CD4-positive, alpha-beta T cell treated with Interleukin-4 for 4 hours (primary cell): ENCODE measurements around the gene TGFBR3L.
"Not testable (repeated sequence)": the region's sequence is repeated elsewhere in the genome, so short reads cannot be mapped to it uniquely, and the experiment has no call there.

Experiments used
- DNase-seq: peaks from one replicate; pipeline ENCODE4 v3.0.0-alpha.2; 2020

The TGFBR3L gene

DNA sequence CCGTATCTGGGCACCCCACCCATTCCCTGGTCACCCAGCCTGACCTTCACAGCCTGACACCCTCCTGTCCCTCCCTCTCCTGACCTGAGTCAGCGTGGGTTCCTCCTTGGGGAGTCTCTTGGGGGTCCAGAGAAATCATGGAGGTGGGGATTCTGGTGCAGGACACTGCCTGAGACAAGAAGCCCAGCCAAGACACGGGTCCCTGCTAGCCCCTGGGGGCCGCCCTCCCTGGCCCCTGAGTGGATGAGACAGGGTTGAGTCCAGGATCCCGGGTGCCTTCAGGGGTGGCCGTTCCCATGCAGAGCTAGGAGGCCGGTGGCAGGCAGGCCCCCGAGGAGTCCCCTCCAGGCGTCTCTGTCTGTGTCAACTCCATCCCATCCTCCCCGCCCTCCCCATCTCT, 9.4 kb upstream of the TGFBR3L start:
- no peak for DNase-seq

DNA sequence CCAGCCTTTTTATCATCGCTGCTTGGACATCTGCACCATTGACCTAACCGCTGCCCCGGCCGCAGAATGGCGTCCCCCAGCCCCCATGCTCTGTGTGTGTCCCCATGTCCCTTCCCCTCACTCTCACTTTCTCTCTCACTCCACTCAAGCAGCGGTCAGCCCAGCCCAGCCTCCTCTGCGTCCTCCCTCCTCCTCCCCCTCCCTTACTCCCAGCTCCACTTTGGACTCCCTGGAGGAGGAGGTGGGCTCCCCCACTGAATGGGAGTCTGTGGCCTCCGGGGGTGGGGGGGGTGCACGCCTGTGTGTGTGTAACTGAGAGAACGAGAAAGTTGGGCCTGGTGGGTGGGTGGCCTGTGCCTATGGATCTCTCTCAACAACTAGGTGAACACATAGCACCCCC, 8.8 kb upstream of the TGFBR3L start:
- no peak for DNase-seq

DNA sequence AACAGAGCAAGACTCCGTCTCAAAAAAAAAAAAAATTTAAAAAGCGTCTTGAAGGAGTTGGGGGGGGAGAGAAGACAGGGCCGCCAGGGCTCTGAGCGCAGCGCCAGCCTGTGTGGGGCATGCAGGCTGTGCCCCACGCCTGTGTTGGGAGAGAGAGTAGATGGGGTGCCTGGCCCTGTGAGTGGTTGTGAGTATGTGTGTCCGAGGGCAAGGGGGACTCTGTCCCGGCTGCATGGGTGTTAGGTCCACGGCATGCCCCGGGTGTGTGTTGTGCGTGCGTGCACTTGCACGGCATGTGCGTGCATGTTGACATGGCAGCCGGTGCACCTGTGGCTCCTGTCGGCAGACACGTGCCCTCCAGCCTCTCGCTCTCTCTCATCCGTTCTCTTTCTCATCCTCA, 7.5 kb upstream of the TGFBR3L start:
- DNase-seq: no peak

DNA sequence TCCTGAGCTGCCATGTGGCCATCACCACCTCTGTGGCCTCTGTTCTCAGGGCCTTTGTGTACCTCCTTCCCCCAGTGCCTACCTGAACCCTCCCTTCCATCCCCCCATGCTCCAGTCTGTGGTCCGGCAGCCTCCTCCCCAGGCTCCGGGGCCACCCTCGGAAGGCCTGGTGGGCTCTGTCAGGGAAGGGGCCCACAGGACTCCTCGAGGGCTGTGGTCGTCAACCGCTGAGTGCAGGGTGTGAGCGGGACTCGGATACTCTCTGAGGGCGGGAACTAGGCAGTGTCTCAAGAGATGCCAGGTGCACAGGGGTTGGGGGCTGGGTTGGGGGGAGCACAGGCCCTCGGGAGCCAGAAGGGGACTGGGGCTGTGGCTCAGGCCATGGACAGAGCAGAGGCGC, 7.1 kb upstream of the TGFBR3L start:
- no peak for DNase-seq

DNA sequence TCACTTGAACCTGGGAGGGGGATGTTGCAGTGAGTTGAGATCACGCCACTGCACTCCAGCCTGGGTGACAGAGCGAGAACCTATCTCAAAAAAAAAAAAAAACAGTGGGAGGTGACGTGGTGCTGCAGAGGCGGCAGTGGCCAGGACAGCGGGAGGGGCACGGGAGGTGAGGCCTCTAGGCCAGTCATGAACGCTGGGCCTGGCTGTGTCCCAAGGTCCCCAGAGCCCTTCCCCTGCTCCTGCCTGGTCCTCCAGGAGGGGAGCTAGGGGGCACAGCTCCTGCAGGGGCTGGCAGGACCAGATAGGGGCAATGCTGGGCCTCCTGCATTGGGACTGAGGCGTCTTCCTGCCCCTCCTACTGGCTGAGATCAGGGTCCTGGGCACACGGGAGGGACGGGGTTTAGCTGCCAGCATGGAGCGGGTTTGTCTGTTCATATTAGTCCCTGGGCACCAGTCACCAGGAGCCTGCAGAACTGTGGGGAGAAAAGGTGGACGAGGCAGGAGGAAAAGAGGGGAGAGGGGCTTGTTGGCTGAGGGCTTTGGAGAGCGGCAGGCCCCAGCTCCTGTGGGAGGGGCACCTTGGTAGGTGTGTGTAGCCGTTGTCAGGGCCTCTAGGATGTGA, 6.4 kb upstream of the TGFBR3L start:
- no peak for DNase-seq

DNA sequence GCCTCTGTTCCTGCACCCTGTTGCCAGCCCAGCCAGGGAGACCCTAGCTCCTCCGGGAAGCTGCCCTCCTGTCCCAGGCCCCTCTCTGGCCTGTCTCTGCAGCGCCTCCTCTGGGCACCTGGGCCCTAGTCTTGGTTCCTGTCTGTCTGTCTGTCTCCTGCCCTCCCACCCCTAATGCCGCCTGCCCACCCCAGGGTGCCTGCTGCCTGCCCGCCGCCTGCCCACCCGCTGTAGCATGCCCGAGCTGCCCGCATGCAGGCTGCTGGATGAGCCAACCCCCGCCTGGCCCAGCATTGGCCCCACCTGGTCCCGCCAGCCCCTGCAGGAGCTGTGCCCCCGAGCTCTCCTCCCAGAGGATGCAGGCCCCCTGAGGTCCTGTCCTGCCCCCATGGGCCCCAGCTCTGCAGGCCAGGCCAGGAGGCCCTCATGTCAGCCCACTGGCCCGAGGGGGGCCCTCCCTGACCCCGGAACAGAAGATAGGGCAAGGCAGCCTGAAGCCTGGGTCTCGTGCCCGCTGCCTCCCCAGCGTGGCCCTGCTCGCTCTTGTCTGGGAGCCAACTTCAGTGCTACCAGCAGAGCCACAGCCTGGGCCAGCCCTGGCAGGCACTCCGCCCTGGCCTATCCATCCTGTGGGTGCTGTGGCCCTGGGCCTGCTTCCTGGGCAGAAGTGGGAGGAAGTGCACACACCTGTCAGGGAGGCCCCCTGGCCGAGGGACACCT, 5.7 kb upstream of the TGFBR3L start:
- DNase-seq: no peak

DNA sequence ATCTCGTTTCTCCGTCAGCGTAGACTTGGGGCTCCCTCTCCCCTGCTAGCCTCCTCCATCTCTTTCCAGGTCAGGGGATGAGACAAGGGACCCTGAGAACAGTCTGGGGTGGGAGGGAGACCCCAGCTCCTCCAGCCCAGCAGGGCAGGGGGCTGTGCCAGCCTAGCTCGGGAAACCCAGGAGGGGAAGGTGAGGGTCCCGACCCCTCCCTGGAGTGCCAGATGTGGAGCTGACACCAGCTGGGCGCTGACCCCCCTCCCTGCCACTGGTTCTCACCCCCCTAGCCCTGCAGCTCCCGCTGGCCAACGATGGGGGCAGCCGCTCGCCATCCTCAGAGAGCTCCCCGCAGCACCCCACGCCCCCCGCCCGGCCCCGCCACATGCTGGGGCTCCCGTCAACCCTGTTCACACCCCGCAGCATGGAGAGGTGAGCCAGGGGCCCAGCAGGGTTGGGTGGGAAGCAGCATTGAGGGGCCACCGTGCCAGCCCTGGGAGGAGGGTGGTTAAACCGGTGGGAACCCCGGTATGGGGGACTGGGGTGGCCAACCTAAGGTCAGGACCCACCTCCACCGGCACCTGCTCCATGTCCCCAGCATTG, 5.1 kb upstream of the TGFBR3L start:
- DNase-seq: no peak

DNA sequence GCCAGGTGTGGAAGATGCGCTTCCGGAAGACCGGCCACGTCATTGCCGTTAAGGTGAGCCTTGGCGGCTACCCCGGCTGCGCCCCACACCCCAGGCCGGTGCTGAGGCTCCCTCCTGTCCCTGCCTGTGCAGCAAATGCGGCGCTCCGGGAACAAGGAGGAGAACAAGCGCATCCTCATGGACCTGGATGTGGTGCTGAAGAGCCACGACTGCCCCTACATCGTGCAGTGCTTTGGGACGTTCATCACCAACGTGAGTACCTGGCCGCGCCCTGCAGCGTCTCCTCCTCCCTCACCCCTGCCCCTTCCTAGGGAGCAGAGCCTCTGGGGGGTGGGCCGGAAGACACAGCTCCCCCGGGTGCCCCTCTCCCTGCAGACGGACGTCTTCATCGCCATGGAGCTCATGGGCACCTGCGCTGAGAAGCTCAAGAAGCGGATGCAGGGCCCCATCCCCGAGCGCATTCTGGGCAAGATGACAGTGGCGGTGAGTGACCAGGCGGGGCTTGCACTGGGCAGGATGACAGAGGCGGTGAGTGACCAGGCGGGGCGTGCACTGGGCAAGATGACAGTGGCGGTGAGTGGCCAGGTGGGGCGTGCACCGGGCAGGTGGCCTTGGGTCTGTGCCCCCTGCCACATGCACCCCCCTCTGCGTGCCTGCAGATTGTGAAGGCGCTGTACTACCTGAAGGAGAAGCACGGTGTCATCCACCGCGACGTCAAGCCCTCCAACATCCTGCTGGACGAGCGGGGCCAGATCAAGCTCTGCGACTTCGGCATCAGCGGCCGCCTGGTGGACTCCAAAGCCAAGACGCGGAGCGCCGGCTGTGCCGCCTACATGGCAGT, 4.1 kb upstream of the TGFBR3L start:
- no peak for DNase-seq

DNA sequence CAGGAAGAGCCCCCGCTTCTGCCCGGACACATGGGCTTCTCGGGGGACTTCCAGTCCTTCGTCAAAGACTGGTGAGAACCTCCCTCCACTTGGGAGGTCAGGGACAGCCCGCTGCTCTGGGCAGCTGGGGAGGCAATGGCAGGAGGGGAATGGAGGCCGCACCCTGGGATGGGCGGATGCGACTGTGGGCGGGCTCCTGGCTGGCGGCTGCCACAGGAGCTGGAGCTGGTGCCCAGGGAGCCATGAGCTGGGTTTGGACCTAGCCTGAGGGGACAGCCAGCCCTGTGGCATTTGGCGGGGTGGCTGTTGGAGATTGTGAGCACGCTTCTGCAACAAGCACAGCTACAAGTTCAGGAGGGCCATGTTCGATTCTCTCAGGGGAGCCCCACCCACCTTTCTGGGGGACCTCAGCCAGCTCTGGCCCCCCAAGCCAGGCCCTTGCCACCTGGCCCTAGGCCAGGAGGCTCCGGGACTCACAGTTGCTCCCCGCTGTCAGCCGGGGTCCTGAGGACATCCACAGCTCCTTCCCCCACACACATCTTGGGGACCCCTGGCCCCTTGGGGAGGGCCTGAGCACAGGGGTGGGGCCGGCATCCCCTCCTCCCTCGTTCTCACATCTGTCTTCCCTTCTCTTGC, 3.0 kb upstream of the TGFBR3L start:
- DNase-seq: no peak

DNA sequence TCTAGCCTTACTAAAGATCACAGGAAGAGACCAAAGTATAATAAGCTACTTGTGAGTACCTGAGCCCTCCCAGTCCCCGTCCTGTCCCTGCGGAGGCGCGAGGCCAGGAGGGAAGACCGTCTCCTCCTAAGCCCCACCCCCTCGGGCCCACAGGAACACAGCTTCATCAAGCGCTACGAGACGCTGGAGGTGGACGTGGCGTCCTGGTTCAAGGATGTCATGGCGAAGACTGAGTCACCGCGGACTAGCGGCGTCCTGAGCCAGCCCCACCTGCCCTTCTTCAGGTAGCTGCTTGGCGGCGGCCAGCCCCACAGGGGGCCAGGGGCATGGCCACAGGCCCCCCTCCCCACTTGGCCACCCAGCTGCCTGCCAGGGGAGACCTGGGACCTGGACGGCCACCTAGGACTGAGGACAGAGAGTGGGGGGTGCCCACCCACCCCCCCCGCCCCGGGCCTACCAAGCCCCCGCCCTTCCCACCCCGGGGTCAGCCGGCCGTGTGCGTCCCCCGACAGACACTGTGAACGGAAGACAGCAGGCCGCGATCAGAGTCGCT, 2.4 kb upstream of the TGFBR3L start:
- no peak for DNase-seq

DNA sequence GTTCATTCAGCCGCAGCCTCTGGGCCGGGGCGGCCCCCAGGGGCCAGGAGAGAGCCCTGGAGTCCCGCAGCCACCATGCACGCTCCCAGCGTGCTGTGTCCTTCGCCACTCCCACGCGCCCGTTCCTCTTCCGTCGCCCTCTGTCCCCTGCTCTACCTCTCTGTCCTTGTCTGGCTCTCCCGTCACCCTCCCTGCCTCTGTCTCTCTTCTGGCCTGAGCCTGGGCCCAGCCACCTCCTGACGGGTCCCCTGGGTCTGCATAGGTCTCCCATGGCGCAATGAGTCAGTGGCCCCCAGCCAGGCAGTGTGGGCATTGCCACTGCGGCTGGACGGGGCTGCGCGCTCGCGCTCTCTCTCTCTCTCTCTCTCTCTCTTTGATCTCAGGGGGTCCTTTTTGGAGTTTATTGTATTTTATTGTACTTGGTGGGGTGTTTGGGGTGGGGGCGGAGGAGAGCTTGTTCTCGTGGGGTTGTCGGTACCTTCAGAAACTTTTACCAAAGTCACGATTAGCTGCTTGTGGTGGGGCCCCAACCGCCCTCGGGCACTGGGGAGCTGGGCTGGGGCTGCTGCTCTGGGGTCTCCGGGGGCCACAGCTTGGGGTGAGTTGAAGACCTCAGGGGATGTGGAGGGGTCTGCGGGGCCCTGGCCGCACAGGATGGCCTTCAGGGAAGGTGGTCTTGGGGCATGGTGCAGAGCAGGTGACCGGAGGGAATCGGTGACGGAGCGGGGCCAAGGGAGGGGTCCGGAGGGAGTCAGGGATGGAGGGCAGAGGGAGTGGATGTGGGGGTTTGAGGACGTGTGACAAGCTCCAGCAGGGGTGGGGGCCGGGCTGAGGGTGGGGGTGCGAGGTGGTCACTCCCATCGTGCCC, 1.7 kb upstream of the TGFBR3L start:
- no peak for DNase-seq

DNA sequence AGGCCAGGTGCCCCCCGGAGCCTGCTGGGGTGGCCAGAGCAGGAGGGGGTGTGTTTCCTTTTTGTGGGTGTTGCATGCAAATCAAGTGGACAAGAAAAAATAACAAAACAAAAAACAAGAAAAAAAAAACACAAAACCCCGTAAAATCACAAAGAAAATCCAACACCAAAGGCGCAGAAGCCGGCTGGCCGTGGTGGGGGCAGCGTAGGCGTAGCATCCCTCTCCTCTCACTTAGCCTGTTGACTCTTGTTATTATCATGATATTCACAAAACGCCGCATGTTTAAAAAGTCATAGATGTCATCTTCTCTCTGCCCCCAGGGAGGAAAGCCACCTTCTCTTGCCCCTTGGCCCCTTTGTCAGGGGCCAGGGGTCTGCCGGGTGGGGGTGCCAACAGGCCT, 978 bp upstream of the TGFBR3L start:
- no peak for DNase-seq

DNA sequence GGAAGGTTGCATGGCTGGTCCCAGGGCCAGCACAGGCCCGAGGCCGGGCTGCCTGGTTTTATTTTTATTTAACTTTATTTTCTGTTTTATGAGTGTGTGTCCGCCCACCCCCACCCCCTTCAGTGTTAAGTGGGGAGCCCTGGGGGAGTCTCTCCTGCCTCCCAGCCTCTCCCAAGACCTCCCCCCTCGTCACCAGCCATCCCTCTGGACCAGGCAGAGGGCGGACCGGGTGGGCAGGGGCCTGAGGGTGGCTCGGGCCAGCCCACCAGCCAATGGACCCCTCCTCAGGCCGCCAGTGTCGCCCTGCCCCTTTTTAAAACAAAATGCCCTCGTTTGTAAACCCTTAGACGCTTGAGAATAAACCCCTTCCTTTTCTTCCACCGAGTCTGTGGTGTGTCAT, 531 bp upstream of the TGFBR3L start:
- no peak for DNase-seq

DNA sequence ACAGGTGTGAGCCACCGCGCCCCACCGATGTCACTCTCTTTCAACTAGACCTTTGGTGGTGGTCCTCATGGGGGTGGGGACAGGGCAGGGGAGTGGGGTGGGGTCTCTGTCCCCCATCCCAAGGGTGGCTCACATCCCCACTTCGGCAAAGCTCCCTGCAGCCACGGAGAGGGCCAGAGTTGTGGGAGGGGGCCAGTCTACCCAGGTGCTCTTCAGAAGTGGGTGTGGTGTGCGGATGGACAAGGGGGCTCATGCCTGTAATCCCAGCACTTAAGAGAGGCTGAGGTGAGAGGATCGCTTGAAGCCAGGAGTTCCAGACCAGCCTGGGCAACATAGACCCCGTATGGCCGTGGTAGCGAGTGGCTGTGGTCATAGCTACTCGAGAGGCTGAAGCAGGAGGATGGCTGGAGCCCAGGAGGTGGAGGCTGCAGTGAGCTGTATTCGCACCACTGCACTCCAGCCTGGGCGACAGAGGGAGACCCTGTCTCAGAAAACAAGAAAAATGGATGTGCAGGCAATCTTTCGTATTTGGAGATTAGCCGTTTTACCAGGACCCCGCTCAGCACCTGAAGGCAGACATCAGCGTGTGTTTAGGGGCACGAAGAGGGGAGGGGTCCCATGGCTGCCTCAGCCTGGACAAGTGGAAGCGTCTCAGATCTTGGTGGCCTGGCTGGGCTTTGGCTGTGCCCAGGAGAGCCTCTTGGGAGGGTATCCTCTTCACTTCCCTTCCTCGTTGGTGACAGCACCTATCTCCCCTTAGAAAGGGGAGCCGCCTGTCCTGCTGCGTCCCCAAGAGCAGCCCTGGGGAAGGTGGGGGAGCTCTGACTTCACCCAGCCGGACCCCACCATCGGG, 846 bp downstream of the TGFBR3L start:
- no peak for DNase-seq

DNA sequence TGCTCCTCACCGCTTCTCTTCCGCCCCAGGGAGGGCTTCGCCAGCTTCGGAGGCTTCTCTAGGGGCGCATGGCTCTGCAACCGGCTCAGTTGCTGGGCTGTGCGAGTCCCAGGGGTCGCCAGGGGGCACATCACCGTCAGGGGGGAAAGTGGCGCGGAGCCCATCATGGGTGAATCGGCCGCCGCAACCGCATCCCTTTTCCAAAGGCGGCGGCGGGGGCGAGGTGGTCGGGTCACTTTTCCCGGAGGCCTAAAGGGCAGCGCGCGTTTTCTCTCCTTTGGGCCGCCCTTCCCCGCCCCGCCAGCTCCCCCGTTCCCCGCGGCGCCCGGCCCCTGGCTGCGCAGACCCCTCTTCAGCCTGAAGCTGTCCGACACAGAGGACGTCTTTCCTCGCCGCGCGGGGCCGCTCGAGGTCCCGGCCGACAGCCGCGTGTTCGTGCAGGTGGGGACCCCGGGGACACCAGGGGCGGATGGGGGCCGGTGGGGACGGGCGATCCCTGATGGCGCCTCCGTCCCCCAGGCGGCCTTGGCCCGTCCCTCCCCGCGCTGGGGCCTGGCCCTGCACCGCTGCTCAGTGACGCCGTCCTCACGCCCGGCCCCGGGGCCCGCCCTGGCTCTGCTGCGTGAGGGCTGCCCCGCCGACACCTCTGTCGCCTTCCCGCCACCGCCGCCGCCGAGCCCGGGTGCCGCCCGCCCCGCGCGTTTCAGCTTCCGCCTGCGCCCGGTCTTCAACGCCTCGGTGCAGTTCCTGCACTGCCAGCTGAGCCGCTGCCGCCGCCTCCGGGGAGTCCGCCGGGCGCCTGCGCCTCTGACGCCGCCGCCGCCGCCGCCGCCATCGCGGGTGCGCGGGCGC, 1.7 kb downstream of the TGFBR3L start:
- DNase-seq: peak; percentile 20

DNA sequence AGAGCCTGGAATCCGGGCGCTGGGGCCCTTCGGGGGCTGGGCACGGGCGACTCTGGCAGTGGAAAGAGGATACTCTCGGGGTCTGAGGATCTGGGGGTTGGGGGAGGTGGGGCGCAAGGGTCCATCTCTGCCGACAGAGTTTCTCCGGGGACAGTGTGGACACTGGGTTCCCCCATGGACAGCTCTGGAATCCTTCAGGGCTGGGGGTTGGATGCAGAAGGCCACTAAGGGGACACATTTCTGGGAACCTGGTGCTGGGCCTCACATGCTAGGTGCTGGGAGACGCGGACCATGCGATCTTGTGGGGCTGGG, 2.3 kb downstream of the TGFBR3L start:
- DNase-seq: no peak

DNA sequence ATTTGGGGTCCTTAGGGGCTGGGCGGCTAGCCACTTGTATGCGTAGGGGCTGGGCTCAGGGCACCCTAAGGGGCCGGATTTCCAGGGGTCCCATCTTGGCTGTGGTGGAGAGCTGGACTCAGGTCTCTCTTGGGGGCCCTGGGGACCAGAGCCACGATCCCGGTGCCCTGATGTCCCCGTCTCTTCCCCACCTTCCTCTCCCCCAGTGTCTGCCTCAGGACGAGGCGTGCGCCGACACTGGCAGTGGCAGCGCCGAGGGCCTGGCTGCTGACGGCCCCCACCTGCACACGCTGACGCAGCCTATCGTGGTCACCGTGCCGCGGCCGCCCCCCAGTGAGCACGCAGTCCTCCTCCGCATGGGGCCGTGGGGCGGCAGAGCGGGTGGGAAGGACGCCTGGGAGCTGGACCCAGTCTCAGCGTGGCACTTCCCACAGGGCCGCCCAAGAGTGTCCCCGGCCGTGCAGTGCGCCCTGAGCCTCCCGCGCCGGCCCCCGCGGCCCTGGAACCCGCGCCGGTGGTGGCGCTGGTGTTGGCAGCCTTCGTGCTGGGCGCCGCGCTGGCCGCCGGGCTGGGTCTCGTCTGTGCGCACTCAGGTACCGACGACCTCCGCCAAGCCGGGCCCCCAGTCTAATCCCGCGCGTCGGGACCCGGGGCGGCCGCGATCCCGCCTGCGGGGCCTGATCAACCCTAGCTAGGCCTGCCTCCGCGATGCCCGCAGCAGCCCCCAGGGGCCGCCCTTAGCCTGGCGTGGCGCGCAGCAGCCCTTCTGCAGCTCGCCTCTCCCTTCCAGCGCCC, 2.8 kb downstream of the TGFBR3L start:
- DNase-seq: peak; percentile 45

DNA sequence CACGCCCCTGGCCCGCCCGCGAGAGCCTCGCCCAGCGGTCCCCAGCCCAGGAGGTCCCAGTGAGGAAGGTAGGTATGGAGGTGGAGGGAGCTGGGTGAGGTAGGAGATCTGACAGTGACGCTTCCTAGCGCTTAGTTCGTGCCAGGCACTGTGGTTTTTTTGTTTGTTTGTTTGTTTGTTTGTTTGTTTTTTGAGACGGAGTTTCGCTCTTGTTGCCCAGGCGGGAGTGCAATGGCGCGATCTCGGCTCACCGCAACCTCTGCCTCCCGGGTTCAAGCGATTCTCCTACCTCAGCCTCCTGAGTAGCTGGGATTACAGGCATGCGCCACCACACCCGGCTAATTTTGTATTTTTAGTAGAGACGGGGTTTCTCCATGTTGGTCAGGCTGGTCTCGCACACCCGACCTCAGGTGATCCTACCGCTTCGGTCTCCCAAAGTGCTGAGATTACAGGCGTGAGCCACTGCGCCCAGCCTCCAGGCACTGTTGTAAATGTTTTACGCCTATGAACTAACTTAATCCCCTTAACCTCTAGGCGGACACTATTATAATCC, 3.5 kb downstream of the TGFBR3L start:
- DNase-seq: not testable (repeated sequence)
